GM18861 (cell line): Measurements from ENCODE around the gene BEND7.
"Not testable (repeated sequence)": the region's sequence is repeated elsewhere in the genome, so short reads cannot be mapped to it uniquely, and the experiment has no call there.

Source experiments
- ATAC-seq: cut with Tn5 transposase; IDR thresholded peaks from one replicate; pipeline ENCODE4 v1.9.1; 2021; ENCODE audit not compliant: unreplicated experiment

The BEND7 gene

DNA sequence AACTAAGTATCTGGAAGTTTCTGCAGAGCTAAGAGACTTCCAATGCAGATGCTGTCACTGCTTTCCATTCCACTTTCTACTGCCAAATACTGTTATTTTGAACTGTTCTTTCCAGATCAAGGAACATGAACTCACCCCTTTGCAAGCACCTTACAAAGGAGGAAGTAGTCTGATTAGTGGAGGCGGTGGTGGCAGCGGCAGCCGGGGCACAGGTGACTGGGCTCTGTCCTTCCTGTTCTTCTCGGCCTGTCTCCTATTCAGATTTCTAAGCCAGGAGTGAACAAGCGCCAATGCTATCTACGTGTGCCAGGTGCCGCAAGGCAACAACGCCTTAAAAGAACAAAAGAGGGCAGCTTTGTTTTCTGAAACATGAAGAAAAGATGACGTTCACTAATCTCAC, 44.9 kb downstream of the BEND7 start:
- ATAC-seq, result no peak

- peak; percentile 52 for ATAC-seq
These were observed 45.7 kb downstream of the BEND7 start for GRCh38 chr10:13483073-13483472.

DNA sequence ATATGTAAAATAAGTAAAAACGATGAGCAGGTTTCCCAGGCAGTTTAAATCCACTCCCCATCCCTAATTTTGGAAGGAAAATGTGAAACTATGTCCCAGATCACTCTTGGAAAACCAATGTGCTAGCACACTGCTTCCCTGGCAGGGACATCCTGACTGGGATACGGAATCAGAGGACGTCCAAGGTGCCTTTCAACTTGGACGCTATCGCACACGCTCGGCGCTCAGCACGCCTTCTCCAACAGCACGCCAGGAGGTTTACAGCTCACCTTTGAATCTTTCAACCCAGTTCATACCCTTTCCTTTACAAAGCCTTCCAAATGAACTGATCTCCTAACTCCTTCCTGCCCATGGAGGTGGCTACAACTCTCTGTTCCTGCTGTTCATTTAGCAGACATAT, 47.1 kb downstream of the BEND7 start:
- ATAC-seq, result no peak

GRCh38 chr10:13475124-13475523, 53.7 kb downstream of the BEND7 start:
- ATAC-seq, result no peak

DNA sequence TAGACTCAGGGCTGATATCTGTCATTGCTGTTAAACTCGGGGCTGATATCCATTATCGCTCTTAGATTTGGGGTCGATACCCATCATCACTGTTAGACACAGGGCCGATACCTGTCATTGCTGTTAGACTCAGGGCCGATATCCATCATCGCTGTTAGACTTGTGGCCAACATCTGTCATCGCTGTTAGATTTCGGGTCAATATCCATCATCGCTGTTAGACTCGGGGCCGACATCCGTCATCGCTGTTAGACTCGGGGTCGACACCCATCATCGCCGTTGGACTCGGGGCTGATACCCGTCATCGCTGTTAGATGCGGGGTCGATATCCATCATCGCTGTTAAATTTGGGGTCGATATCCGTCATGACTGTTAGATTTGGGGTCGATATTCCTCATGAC, 54.8 kb downstream of the BEND7 start:
- ATAC-seq, result no peak

- no peak for ATAC-seq
These were observed 56.5 kb downstream of the BEND7 start for GRCh38 chr10:13472359-13472758.

DNA sequence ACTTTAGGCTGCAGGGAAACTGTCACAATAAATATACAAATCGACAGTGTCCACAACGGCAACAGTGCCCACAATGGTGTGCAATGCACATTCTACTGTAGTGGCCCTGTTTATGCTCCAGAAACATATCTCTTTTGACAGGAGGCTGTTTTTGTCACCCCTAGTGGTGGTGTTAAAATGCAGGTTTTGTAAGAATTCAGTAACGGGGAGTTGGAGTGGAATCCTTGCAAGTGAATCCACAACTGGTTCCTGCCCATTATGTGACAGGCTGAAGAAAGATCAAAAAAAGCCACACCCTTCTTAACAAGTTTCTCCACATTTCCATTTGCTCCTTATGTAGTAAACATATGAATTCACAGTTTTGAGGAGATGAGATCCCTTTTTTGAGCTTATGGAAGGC, 58.5 kb downstream of the BEND7 start:
- no peak for ATAC-seq

GRCh38 chr10:13462551-13462950, 66.3 kb downstream of the BEND7 start:
- no peak for ATAC-seq

GRCh38 chr10:13458687-13459012, 70.2 kb downstream of the BEND7 start:
- no peak for ATAC-seq

- no peak for ATAC-seq
These were observed 70.7 kb downstream of the BEND7 start for GRCh38 chr10:13457958-13458686.

GRCh38 chr10:13453896-13454295, 74.9 kb downstream of the BEND7 start:
- ATAC-seq, result no peak

GRCh38 chr10:13450069-13450468, 78.7 kb downstream of the BEND7 start:
- ATAC-seq, result no peak

GRCh38 chr10:13449296-13449695, 79.5 kb downstream of the BEND7 start:
- no peak for ATAC-seq

GRCh38 chr10:13448216-13448615, 80.6 kb downstream of the BEND7 start:
- ATAC-seq, result no peak

DNA sequence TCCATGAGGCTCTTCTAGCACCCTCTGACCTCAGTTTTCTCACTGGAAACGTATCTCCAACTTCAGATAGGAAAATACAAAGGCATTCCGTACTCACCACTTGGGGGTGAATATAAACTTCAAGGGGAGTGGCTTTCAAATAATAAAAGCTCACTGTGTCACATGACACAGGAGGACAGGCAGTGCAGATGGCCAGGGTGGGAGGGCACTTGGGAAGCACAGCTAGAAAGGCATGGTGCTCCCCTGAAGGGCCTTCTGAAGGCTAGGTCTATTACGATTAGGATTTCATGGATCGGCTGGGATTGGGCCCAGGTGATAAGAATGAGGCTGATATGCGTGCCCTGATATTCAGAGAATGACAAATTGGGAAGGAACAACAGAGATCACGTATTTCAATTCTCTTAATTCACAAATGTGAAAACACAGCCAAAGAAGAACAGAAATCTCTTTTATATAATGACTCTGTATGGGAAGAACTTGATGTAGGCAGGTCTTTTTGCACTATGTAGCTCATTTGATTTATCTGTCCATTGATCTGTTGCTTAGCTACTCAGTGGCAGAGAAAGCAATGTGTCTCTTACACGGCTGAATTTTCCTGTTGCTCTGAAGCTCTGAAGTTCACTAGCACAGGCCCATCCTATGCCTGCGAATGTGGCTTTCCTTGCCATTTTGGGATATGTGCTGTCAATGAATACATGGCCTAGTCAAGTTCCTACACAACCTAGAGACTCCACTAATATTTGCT, 83.0 kb downstream of the BEND7 start:
- no peak for ATAC-seq

- no peak for ATAC-seq
These were observed 87.3 kb downstream of the BEND7 start for GRCh38 chr10:13441476-13441875.

DNA sequence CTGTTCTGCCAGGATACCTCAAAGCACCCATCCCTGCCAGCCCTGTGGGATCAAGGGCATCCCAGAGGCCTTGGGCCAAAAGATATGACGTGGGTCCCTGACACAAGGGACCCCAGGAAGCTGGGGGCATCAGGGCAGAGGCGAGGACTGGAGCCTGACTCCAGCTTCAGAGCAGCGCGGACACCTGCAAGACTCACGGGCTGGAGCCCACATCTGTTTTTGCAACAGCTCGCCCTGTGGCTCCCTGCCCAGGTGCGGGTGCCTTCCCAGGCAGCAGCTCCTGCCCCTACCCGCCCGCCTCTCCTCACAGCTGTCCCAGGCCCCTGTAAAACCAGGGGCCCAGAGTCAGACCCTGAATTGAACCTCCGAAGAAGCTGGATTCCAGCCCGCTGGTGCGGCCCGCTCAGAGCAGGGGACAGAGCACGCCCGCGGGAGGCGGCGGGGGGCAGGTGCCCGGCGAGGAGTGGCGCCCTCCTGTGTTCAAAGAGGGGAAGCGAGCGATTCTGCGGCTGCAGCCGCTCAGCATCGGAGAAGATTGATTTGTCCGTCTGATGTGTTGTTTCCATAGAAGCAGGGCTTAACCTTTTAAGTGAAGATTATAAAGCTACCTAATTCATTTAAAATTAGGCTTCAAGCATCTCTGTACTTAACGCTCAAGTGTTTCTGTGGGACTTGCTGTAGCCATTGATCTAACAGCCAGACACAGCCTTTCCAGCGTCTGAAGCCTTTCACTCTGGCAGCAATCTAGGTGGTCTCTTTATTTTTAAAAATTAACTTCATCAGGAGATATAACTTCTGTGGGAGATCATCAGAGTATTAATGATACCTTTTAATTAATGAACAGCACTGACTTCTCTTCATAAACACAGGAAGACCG, 88.4 kb downstream of the BEND7 start:
- ATAC-seq, result no peak

DNA sequence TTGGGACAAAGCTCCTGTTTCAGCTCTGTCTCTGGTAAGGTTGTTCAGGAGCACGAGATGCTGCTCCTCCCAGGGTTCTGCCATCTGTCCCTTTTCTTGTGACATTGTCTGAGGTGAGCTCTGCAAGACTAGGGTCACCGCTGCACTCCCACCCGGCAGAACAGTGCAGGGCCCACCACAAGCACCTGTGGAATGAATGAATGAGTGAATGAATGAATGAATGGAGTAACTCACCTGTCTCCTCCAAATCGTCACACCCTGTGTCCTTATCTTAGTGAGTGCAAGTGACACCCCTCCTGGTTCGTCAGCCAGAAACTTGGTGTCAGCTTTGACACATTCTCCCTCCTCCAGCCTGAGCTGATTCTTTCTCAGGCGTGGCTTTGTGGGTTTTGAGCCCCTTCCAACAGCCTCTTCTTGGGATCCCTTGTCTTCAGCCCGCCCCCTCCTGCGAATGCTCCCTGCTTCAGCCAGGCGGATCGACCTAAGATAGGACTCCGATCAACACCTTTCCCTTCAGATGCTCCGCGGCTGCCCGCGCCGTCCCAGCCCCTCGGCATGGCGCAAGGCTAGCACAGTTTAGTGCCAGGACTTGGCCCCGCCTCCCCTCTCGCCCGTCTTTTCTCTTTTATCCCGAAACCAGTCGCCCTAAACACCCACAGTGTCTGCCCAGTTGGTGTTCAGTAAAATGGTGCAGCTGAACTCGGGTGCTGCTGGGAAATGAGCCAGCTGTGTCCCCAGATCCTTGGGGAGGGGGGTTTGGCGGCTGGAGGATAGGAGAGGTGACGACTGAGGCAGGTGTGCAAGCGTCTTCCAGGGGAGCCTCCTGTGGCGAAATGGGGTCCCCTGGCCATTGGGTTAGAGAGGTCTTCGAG, 89.3 kb downstream of the BEND7 start:
- ATAC-seq, result no peak

- ATAC-seq, result no peak
These were observed 91.7 kb downstream of the BEND7 start for GRCh38 chr10:13437026-13437555.

DNA sequence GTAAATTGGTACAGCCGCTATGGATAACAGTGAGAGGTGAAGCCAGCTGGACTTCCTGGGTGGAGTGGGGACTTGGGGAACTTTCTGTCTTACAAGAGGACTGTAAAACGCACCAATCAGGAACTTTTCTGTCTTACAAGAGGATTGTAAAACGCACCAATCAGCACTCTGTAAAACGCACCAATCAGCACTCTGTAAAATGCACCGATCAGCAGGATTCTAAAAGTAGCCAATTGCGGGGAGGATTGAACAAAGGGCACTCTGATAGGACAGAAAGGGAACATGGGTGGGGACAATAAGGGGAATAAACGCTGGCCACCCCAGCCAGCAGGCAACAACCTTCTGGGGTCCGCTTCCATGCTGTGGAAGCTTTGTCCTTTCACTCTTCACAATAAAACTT, 100.9 kb downstream of the BEND7 start:
- not testable (repeated sequence) for ATAC-seq

- ATAC-seq, result no peak
These were observed 103.4 kb downstream of the BEND7 start for GRCh38 chr10:13425397-13425796.
